Kidney epithelial cell (primary cell): Measurements from ENCODE around the gene PHYHD1. TPM values are rescaled to one million over a fixed set of nuclear protein-coding genes. Genes with fewer than 3 reads are reported as not detected.

Experiments
- DNase-seq: peaks from one replicate; pipeline ENCODE4 v3.0.0-alpha.2; 2010; ENCODE audit warnings: low read depth
- H3K27me3 ChIP-seq: 2 replicates; pipeline ENCODE4 v1.6.0; 2011; ENCODE audit warnings: low read length; ENCODE audit not compliant: control insufficient read depth, insufficient read depth
- H3K36me3 ChIP-seq: 2 replicates; pipeline ENCODE4 v1.5.1; 2011; ENCODE audit warnings: low read length; ENCODE audit not compliant: control insufficient read depth, insufficient read depth
- H3K4me3 ChIP-seq: 2 replicates; pipeline ENCODE4 v1.5.1; 2011; ENCODE audit warnings: low read depth, mild to moderate bottlenecking, control low read depth, low read length
- total RNA-seq: library from RNA; depleted of rRNA; stranded (reverse); fragments of >200 nt; gene quantifications from 2 replicates; pipeline ENCODE4 v1.2.3, GENCODE V29; 2015
- TF ChIP-seq, protein P1 (sequence below): IDR thresholded peaks from 2 replicates; pipeline ENCODE4 v1.5.1; 2011; ENCODE audit warnings: mild to moderate bottlenecking, moderate library complexity, low read length, control low read depth, inconsistent platforms; ENCODE audit not compliant: insufficient read depth, poor library complexity, severe bottlenecking

Gene PHYHD1
- total RNA-seq, 1 donor from 2014 or later: 21.2 TPM

DNA sequence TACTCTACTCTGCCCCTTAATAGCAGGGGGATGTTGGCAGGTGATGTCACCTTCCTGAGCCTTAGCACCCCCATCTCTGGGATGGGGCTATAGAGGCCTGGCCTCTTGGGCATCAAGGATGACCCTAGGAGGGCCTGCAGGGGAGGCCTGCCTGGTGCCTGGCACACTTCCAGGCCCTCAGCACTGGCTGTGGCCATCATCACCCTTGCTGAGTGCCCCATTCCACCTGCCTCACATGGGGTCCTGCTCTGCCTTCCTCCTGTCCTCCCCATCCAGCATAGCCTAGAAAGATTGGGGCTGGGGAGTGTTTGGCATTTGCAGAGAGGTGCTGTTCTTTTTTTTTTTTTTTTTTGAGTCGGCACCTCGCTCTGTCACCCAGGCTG lies 17.7 kb upstream of the PHYHD1 start:
- H3K27me3 ChIP-seq: no peaks in the 10 kb centered on the region
- peaks cover 1% of the 10 kb centered on the region for H3K36me3 ChIP-seq
- no peak for DNase-seq
- no peak overlapping the region for H3K4me3 ChIP-seq
- TF ChIP-seq, protein P1, sequence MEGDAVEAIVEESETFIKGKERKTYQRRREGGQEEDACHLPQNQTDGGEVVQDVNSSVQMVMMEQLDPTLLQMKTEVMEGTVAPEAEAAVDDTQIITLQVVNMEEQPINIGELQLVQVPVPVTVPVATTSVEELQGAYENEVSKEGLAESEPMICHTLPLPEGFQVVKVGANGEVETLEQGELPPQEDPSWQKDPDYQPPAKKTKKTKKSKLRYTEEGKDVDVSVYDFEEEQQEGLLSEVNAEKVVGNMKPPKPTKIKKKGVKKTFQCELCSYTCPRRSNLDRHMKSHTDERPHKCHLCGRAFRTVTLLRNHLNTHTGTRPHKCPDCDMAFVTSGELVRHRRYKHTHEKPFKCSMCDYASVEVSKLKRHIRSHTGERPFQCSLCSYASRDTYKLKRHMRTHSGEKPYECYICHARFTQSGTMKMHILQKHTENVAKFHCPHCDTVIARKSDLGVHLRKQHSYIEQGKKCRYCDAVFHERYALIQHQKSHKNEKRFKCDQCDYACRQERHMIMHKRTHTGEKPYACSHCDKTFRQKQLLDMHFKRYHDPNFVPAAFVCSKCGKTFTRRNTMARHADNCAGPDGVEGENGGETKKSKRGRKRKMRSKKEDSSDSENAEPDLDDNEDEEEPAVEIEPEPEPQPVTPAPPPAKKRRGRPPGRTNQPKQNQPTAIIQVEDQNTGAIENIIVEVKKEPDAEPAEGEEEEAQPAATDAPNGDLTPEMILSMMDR: no peak

DNA sequence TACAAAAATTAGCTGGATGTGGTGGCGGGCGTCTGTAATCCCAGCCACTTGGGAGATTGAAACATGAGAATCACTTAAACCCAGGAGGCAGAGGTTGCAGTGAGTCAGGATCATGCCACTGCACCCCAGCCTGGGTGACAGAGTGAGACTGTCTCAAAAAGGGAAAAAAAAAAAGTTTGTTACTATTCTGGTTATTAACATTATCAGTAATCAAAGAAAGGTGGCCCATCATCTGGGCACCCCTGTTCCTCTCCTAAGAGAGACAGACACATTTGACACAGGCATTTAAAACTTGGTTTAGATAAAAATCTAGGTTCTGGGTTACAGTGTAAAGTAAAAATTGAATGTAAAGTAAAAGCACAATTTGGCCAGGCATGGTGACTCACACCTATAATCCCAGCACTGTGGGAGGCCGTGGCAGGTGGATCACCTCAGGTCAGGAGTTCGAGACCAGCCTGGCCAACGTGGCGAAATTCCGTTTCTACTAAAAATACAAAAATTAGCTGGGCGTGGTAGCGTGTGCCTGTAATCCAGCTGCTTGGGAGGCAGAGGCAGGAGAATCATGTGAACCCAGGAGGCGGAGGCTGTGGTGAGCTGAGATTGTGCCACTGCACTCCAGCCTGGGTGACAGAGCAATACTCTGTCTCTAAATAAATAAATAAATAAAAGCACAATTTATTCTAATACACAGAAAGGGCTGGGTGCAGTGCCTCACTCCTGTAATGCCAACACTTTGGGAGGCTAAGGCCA lies 16.7 kb upstream of the PHYHD1 start:
- no peak for DNase-seq
- no peak overlapping the region for H3K4me3 ChIP-seq
- TF ChIP-seq, protein P1: no peak
- H3K36me3 ChIP-seq: peaks cover 3% of the 10 kb centered on the region
- H3K27me3 ChIP-seq: no peaks in the 10 kb centered on the region

DNA sequence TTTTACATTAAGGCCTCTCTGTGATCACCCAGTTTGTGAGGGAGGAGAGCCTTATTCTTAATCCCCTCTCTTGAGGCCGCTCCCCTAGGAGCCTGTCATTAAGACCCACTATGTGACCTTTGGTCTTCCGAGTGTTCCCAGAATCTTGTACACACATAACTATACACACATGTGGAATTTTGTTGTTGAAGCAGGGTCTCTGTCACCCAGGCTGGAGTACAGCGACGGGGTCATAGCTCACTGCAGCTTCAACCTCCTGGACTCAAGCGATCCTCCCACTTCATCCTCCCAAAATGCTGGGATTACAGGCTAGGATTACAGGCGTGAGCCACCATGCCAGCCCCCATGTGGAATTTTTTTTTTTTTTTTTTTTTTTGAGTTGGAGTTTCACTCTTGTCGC lies 14.8 kb upstream of the PHYHD1 start:
- DNase-seq: no peak
- Histone ChIP-seq H3K27me3 (no peaks in the 10 kb centered on the region), H3K4me3 (no peak overlapping the region), H3K36me3 (peaks cover 3% of the 10 kb centered on the region)
- TF ChIP-seq, protein P1: no peak

DNA sequence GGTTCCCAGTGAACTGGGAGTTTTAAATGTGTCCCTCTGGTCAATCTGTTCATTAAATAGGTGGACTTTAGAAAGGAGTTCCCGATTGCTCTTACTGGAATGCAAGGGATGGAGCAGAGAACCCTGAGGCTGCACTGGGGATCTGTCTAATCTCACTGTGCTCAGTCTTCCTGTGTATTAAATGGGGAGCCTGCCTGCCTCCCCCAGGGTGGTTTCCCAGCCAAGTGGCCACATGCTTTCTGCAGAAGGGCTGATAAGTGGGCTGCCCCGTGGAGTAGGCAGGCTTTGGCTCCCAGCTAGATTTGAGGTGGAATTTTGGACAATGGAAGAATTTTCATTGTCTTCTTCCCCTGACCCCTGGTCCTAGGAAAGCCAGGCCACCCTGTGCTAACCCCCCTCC lies 14.0 kb upstream of the PHYHD1 start:
- no peaks in the 10 kb centered on the region for H3K27me3 ChIP-seq
- H3K4me3 ChIP-seq: no peak overlapping the region
- TF ChIP-seq, protein P1: no peak
- no peak for DNase-seq
- peaks cover 3% of the 10 kb centered on the region for H3K36me3 ChIP-seq

DNA sequence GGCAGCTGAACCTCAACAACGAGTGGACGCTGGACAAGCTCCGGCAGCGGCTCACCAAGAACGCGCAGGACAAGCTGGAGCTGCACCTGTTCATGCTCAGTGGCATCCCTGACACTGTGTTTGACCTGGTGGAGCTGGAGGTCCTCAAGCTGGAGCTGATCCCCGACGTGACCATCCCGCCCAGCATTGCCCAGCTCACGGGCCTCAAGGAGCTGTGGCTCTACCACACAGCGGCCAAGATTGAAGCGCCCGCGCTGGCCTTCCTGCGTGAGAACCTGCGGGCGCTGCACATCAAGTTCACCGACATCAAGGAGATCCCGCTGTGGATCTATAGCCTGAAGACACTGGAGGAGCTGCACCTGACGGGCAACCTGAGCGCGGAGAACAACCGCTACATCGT lies 12.4 kb upstream of the PHYHD1 start:
- peaks cover 3% of the 10 kb centered on the region for H3K36me3 ChIP-seq
- no peak for DNase-seq
- no peaks in the 10 kb centered on the region for H3K27me3 ChIP-seq
- TF ChIP-seq, protein P1: no peak
- no peak overlapping the region for H3K4me3 ChIP-seq

DNA sequence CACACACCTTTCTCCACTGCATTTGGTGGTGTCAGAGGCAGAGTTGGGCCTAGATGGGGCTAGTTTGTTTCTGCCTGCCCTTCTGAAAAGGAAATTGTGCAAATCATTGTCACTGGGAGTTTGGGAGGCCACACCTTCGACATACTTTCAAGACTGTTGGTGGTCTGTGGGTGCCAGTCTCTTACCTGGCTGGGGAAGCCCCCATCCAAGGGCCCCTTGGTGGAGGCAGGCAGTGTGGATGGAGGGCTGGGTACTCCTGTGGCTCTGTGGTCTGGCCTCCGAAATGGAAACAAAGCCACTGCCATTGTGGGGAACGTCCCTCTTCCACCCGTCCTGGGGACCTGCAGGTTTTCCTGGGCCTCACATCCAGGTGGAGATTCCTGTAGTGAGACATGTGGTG lies 10.9 kb upstream of the PHYHD1 start:
- Histone ChIP-seq H3K27me3 (no peaks in the 10 kb centered on the region), H3K4me3 (no peak overlapping the region), H3K36me3 (peaks cover 4% of the 10 kb centered on the region)
- TF ChIP-seq, protein P1: no peak
- DNase-seq: no peak
